ENCODE results near the gene FAAP20.

The FAAP20 gene

GRCh38 chr1:2181752-2182151 lies 12.8 kb downstream of the FAAP20 start:
- H3K9me2 ChIP-seq (replicated peaks; ENCODE audit: insufficient read depth, low read length), result no peaks in the 10 kb centered on the region

GRCh38 chr1:2181271-2181670 lies 13.3 kb downstream of the FAAP20 start:
- H3K36me3 ChIP-seq (ENCODE audit: low read length), result no peaks in the 10 kb centered on the region
- H3K27ac ChIP-seq (ENCODE audit: low read depth, low read length), result no peak overlapping the region
- H3K9me3 ChIP-seq (ENCODE audit: insufficient read depth, low read length), result no peaks in the 10 kb centered on the region
- H3K27me3 ChIP-seq (ENCODE audit: low read length), result no peaks in the 10 kb centered on the region
- H3K9me2 ChIP-seq (replicated peaks; ENCODE audit: insufficient read depth, low read length), result no peaks in the 10 kb centered on the region
- no peak overlapping the region for H3K4me2 ChIP-seq (ENCODE audit: low read depth, low read length, poor library complexity, severe bottlenecking)
- no peaks in the 10 kb centered on the region for H3F3A ChIP-seq (ENCODE audit: insufficient read depth)
- no peak overlapping the region for H3K4me3 ChIP-seq (ENCODE audit: insufficient read depth, low read length, poor library complexity, severe bottlenecking)
- H2AFZ ChIP-seq (ENCODE audit: low read depth, low read length, severe bottlenecking), result no peak overlapping the region
- H3K79me2 ChIP-seq (ENCODE audit: insufficient read depth, low read length), result no peaks in the 10 kb centered on the region
- no peak overlapping the region for H3K9ac ChIP-seq (ENCODE audit: low read length)
- no peaks in the 10 kb centered on the region for H4K20me1 ChIP-seq (ENCODE audit: low read depth, low read length)
- TF ChIP-seq EZH2phosphoT487 (conservative IDR thresholded peaks at IDR 0.05; ENCODE audit: low read length) (no peak), CTCF (IDR thresholded peaks at IDR 0.05; ENCODE audit: insufficient read depth, low read length, poor library complexity, severe bottlenecking) (no peak)

More at GRCh38 chr1:2181752-2182151, 12.8 kb downstream of the FAAP20 start:
- H3K9ac ChIP-seq (ENCODE audit: low read length), result no peak overlapping the region
- no peaks in the 10 kb centered on the region for H3K79me2 ChIP-seq (ENCODE audit: insufficient read depth, low read length)
- no peaks in the 10 kb centered on the region for H3K9me3 ChIP-seq (ENCODE audit: insufficient read depth, low read length)
- no peak overlapping the region for H2AFZ ChIP-seq (ENCODE audit: low read depth, low read length, severe bottlenecking)
- no peak overlapping the region for H3K4me3 ChIP-seq (ENCODE audit: insufficient read depth, low read length, poor library complexity, severe bottlenecking)
- no peak overlapping the region for H3K4me2 ChIP-seq (ENCODE audit: low read depth, low read length, poor library complexity, severe bottlenecking)
- H4K20me1 ChIP-seq (ENCODE audit: low read depth, low read length), result no peaks in the 10 kb centered on the region
- no peak overlapping the region for H3K27ac ChIP-seq (ENCODE audit: low read depth, low read length)
- no peaks in the 10 kb centered on the region for H3K36me3 ChIP-seq (ENCODE audit: low read length)
- H3K27me3 ChIP-seq (ENCODE audit: low read length), result no peaks in the 10 kb centered on the region
- TF ChIP-seq EZH2phosphoT487 (conservative IDR thresholded peaks at IDR 0.05; ENCODE audit: low read length) (no peak), CTCF (IDR thresholded peaks at IDR 0.05; ENCODE audit: insufficient read depth, low read length, poor library complexity, severe bottlenecking) (no peak)
- no peaks in the 10 kb centered on the region for H3F3A ChIP-seq (ENCODE audit: insufficient read depth)

- Histone ChIP-seq H3K9me3 (ENCODE audit: insufficient read depth, low read length) (no peaks in the 10 kb centered on the region), H4K20me1 (ENCODE audit: low read depth, low read length) (no peaks in the 10 kb centered on the region), H3K27ac (ENCODE audit: low read depth, low read length) (no peak overlapping the region), H2AFZ (ENCODE audit: low read depth, low read length, severe bottlenecking) (no peak overlapping the region), H3K79me2 (ENCODE audit: insufficient read depth, low read length) (no peaks in the 10 kb centered on the region), H3K4me3 (ENCODE audit: insufficient read depth, low read length, poor library complexity, severe bottlenecking) (no peak overlapping the region), H3K27me3 (ENCODE audit: low read length) (no peaks in the 10 kb centered on the region), H3K36me3 (ENCODE audit: low read length) (no peaks in the 10 kb centered on the region), H3K9ac (ENCODE audit: low read length) (no peak overlapping the region), H3K4me2 (ENCODE audit: low read depth, low read length, poor library complexity, severe bottlenecking) (no peak overlapping the region), H3K9me2 (replicated peaks; ENCODE audit: insufficient read depth, low read length) (no peaks in the 10 kb centered on the region), H3F3A (ENCODE audit: insufficient read depth) (no peaks in the 10 kb centered on the region)
- TF ChIP-seq EZH2phosphoT487 (conservative IDR thresholded peaks at IDR 0.05; ENCODE audit: low read length), result no peak
- TF ChIP-seq CTCF (IDR thresholded peaks at IDR 0.05; ENCODE audit: insufficient read depth, low read length, poor library complexity, severe bottlenecking), result no peak
Measured at GRCh38 chr1:2180297-2181245, 14.0 kb downstream of the FAAP20 start.
